Endothelial cell (in vitro differentiated cells): Measurements from ENCODE around the gene ERO1B. TPM values are rescaled to one million over a fixed set of nuclear protein-coding genes. Genes with fewer than 3 reads are reported as not detected.
A peak's percentile ranks its signal among the peaks of the same experiment; 100 is the strongest.
"Not testable (repeated sequence)": the region's sequence is repeated elsewhere in the genome, so short reads cannot be mapped to it uniquely, and the experiment has no call there.

Experiments used
- DNase-seq: peaks from one replicate; pipeline ENCODE4 v3.0.0; 2021; ENCODE audit warnings: low spot score
- H3K27ac Mint-ChIP-seq: one replicate; pipeline ENCODE4 v1.8.0; 2021; ENCODE audit warnings: mixed read lengths, inconsistent platforms; ENCODE audit not compliant: unreplicated experiment
- H3K27me3 Mint-ChIP-seq: one replicate; pipeline ENCODE4 v1.8.0; 2021; ENCODE audit warnings: mild to moderate bottlenecking, moderate library complexity, mixed read lengths, inconsistent platforms; ENCODE audit not compliant: unreplicated experiment
- H3K36me3 Mint-ChIP-seq: one replicate; pipeline ENCODE4 v1.8.0; 2021; ENCODE audit warnings: mild to moderate bottlenecking, low read depth, mixed read lengths, inconsistent platforms; ENCODE audit not compliant: unreplicated experiment
- H3K4me1 Mint-ChIP-seq: one replicate; pipeline ENCODE4 v1.8.0; 2021; ENCODE audit warnings: mild to moderate bottlenecking, mixed read lengths, inconsistent platforms; ENCODE audit not compliant: unreplicated experiment
- H3K4me3 Mint-ChIP-seq: one replicate; pipeline ENCODE4 v1.8.0; 2021; ENCODE audit warnings: mild to moderate bottlenecking, mixed read lengths, inconsistent platforms; ENCODE audit not compliant: unreplicated experiment
- H3K9me3 Mint-ChIP-seq: one replicate; pipeline ENCODE4 v1.8.0; 2021; ENCODE audit warnings: mixed read lengths, inconsistent platforms; ENCODE audit not compliant: unreplicated experiment
- long read RNA-seq: library from polyadenylated mRNA; unstranded; transcript quantifications from one replicate; pipeline ENCODE4 v2.0.0, GENCODE V29; 2020; ENCODE audit not compliant: unreplicated experiment
- total RNA-seq: library from RNA; stranded (reverse); fragmentation: NEBNext Ultra II Directional; extraction: Animal tissue kit (Norgen Biotek cat#: 25700); gene quantifications from one replicate; pipeline ENCODE4 v1.2.1, GENCODE V29; 2021; ENCODE audit not compliant: unreplicated experiment
- TF ChIP-seq, protein P1 (sequence below): fragments of 200-600 bp; sonication (generic); IDR thresholded peaks from one replicate; pipeline ENCODE4 v1.5.0; 2021; ENCODE audit warnings: antibody characterized with exemption; ENCODE audit not compliant: unreplicated experiment

The ERO1B gene, protein sequence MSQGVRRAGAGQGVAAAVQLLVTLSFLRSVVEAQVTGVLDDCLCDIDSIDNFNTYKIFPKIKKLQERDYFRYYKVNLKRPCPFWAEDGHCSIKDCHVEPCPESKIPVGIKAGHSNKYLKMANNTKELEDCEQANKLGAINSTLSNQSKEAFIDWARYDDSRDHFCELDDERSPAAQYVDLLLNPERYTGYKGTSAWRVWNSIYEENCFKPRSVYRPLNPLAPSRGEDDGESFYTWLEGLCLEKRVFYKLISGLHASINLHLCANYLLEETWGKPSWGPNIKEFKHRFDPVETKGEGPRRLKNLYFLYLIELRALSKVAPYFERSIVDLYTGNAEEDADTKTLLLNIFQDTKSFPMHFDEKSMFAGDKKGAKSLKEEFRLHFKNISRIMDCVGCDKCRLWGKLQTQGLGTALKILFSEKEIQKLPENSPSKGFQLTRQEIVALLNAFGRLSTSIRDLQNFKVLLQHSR
- total RNA-seq: 6.8 TPM
- long read RNA-seq: 0 reads

- Mint-ChIP-seq H3K27ac (no peak within 1 kb of the TSS), H3K27me3 (peaks cover 11% of the 10 kb centered on the region), H3K4me1 (peaks cover 12% of the 10 kb centered on the region), H3K4me3 (peak within 1 kb of the TSS; percentile 93), H3K36me3 (no peaks in the 10 kb centered on the region), H3K9me3 (no peaks in the 10 kb centered on the region)
- DNase-seq: peak; percentile 97
- TF ChIP-seq, protein P1, sequence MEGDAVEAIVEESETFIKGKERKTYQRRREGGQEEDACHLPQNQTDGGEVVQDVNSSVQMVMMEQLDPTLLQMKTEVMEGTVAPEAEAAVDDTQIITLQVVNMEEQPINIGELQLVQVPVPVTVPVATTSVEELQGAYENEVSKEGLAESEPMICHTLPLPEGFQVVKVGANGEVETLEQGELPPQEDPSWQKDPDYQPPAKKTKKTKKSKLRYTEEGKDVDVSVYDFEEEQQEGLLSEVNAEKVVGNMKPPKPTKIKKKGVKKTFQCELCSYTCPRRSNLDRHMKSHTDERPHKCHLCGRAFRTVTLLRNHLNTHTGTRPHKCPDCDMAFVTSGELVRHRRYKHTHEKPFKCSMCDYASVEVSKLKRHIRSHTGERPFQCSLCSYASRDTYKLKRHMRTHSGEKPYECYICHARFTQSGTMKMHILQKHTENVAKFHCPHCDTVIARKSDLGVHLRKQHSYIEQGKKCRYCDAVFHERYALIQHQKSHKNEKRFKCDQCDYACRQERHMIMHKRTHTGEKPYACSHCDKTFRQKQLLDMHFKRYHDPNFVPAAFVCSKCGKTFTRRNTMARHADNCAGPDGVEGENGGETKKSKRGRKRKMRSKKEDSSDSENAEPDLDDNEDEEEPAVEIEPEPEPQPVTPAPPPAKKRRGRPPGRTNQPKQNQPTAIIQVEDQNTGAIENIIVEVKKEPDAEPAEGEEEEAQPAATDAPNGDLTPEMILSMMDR: no peak
Observed at GRCh38 chr1:236281654-236282424, at the start of gene ERO1B. ERO1B (minus strand) TSS chr1:236281958; CDS start chr1:236281783, 175 bp downstream.

DNA sequence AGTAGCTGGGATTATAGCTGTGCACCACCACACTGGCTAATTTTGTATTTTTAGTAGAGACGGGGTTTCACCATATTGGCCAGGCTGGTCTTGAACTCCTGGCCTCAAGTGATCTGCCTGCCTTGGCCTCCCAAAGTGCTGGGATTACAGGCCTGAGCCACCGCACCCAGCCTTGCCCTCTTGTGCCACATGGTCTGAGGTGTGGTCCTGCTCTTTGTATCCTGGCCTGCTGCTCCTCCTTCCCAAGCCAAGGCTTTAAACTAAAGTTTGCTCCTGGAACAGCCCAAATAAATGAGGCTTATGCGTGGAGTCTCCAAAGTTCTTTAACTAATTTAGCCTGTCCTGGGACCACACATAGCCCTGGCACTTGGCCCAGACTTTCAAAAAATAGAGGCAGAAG, 49.7 kb upstream of the ERO1B start:
- not testable (repeated sequence) for H3K27ac Mint-ChIP-seq, H3K9me3 Mint-ChIP-seq, DNase-seq, H3K4me3 Mint-ChIP-seq, H3K36me3 Mint-ChIP-seq, H3K4me1 Mint-ChIP-seq, H3K27me3 Mint-ChIP-seq

- TF ChIP-seq, protein P1: no peak
- Mint-ChIP-seq H3K27me3 (peaks cover 5% of the 10 kb centered on the region), H3K27ac (no peak overlapping the region), H3K9me3 (no peaks in the 10 kb centered on the region), H3K4me3 (no peak overlapping the region), H3K4me1 (no peaks in the 10 kb centered on the region), H3K36me3 (no peaks in the 10 kb centered on the region)
- no peak for DNase-seq
Observed at GRCh38 chr1:236326432-236326831, 44.7 kb upstream of the ERO1B start.

GRCh38 chr1:236325567-236325966, 43.8 kb upstream of the ERO1B start:
- H3K4me3 Mint-ChIP-seq: no peak overlapping the region
- DNase-seq: no peak

GRCh38 chr1:236323819-236324411, 42.2 kb upstream of the ERO1B start:
- no peaks in the 10 kb centered on the region for H3K4me1 Mint-ChIP-seq
- H3K27me3 Mint-ChIP-seq: peaks cover 2% of the 10 kb centered on the region
- no peaks in the 10 kb centered on the region for H3K36me3 Mint-ChIP-seq
- DNase-seq: no peak
- TF ChIP-seq, protein P1: no peak
- H3K9me3 Mint-ChIP-seq: no peaks in the 10 kb centered on the region
- no peak overlapping the region for H3K4me3 Mint-ChIP-seq
- no peak overlapping the region for H3K27ac Mint-ChIP-seq

More at GRCh38 chr1:236325567-236325966, 43.8 kb upstream of the ERO1B start:
- no peak overlapping the region for H3K27ac Mint-ChIP-seq
- no peaks in the 10 kb centered on the region for H3K4me1 Mint-ChIP-seq
- H3K9me3 Mint-ChIP-seq: no peaks in the 10 kb centered on the region
- no peaks in the 10 kb centered on the region for H3K36me3 Mint-ChIP-seq
- TF ChIP-seq, protein P1: no peak
- H3K27me3 Mint-ChIP-seq: peaks cover 2% of the 10 kb centered on the region
